ENCODE results near the gene BMP8A. TPM values are rescaled to one million over a fixed set of nuclear protein-coding genes. Genes with fewer than 3 reads are reported as not detected.
A peak's percentile ranks its signal among the peaks of the same experiment; 100 is the strongest.
"Not testable (repeated sequence)": the region's sequence is repeated elsewhere in the genome, so short reads cannot be mapped to it uniquely, and the experiment has no call there.

BMP8A gene
- not detected in 2 replicates for total RNA-seq (2014; rRNA removed)
- 0.11 TPM for polyA plus RNA-seq (2012)

- DNase-seq (ENCODE audit: low read depth) = no peak
These were observed at the start of gene BMP8A for GRCh38 chr1:39491146-39491921. Gene BMP8A, plus strand, starts transcription at chr1:39491636. Its CDS starts 356 bp downstream, at chr1:39491992.

DNA sequence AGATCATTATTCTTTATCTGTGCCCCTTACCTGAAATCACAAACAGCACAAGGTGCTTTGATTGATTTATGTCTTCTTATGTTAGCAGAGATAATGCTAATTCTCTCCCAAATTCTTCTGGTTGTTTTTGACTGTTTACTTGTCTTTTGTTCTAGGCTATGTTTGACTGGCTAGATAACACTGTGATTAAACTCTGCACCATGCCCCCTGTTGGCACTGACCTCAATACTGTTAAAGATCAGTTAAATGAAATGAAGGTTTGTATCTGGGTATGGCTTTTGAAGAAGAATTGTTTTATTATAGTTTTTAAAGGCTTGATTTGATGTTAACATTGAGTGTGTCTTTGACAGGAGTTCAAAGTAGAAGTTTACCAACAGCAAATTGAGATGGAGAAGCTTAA lies 49.6 kb upstream of the BMP8A start:
- DNase-seq (ENCODE audit: low read depth) = no peak

DNA sequence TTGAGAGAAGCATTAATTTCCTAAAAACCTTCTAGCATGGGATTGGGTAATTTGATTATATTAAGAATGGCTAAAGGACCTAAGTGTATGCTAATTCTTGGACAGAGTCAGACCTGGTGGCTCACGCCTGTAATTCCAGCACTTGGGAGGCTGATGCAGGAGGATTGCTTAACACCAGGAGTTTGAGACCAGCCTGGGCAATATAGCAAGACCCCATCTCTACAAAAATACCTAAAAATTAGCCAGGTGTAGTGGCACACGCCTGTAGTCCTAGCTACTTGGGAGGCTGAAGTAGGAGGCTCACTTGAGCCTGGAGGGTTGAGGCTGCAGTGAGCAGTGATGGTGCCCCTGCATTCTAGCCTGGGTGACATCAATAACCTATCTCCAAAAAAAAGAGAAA lies 45.9 kb upstream of the BMP8A start:
- DNase-seq (ENCODE audit: low read depth) = no peak

- DNase-seq (ENCODE audit: low read depth) = no peak
These were observed 44.4 kb upstream of the BMP8A start for GRCh38 chr1:39446986-39447567.

DNA sequence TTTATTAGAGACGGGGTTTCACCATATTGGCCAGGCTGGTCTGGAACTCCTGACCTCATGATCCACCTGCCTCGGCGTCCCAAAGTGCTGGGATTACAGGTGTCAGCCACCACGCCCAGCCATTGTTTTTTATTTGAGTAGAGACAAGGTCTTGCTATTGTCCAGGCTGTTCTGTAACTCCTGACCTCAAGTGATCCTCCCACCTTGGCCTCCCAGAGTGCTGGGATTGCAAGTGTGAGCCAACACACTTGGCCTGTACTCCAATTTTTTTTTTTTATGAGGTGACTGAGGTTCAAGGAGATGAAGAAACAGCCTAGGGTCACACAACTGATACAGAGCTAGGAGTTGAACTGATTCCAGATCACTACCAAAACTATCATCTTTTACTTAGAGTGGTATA lies 41.4 kb upstream of the BMP8A start:
- not testable (repeated sequence) for DNase-seq (ENCODE audit: low read depth)

GRCh38 chr1:39450956-39451606 lies 40.4 kb upstream of the BMP8A start:
- DNase-seq (ENCODE audit: low read depth) = peak; percentile 70

- DNase-seq (ENCODE audit: low read depth) = no peak
These were observed 39.4 kb upstream of the BMP8A start for GRCh38 chr1:39452081-39452480.

GRCh38 chr1:39452540-39452939 lies 38.9 kb upstream of the BMP8A start:
- no peak for DNase-seq (ENCODE audit: low read depth)

GRCh38 chr1:39453603-39454002 lies 37.8 kb upstream of the BMP8A start:
- peak; percentile 24 for DNase-seq (ENCODE audit: low read depth)

DNA sequence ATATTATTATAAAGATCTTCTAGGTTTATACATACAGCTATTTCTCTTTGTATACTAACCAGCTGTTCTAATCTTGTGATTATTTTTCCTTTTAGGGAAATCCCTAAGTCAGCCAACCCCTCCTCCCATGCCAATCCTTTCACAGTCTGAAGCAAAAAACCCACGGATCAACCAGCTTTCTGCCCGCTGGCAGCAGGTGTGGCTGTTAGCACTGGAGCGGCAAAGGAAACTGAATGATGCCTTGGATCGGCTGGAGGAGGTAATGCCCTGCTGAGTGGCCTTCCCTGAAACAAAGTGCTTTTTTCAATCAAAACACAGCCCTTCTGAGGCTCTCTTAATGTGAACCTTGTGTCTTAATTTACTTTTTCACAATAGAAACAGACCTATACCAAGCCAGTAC lies 32.4 kb upstream of the BMP8A start:
- DNase-seq (ENCODE audit: low read depth) = no peak

DNA sequence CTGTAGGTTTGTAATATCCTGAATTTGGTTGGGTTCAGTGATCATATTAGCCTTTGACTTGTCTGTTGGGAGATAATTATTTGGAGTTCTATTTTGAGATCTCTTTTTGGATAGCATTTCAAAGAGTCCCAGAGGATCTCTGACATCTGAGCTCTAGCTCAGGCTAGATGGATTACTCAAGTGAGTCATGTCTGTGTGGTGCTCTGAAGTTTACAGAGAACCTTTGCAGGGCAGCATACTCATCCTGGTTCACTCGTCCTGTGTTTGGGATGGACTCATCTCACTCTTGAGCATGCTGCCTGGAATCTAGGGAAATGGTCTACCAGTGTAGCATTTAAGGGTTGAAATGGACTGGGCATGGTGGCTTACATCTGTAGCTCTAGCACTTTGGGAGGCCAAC lies 29.4 kb upstream of the BMP8A start:
- DNase-seq (ENCODE audit: low read depth) = peak; percentile 88

DNA sequence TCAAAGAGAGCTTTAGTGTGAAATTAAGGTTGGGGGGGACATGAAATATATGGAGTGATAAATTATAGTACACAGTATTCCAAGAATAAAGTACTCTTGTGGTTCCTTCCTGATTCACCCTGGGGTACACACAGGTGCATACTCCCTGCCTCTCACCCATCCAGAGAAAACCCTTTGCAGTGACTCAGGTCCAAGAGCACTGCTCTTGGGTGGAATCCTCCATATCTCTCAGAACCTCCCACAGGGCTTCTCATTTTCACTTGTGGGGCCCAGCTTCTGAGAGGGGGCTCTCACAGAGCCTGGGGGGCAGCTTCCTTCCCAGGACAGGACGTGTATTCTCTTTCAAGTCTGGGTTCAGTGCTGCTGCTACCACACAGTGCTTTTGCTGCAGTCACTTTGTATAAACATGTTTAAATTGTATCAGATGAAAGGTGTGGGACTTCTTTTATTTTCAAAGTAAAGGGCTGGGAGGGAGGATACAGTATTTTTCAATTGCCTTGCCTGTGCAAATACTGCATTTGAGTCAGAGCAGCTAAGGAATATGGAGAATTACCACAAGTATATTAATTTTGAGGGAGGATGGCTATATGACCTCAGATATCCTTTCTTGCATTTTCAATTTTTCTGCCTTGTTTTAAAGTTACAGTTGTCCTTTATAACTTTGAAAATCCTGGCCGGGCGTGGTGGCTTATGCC lies 24.9 kb upstream of the BMP8A start:
- DNase-seq (ENCODE audit: low read depth) = no peak

- DNase-seq (ENCODE audit: low read depth) = not testable (repeated sequence)
These were observed 24.2 kb upstream of the BMP8A start for GRCh38 chr1:39467108-39467720.

DNA sequence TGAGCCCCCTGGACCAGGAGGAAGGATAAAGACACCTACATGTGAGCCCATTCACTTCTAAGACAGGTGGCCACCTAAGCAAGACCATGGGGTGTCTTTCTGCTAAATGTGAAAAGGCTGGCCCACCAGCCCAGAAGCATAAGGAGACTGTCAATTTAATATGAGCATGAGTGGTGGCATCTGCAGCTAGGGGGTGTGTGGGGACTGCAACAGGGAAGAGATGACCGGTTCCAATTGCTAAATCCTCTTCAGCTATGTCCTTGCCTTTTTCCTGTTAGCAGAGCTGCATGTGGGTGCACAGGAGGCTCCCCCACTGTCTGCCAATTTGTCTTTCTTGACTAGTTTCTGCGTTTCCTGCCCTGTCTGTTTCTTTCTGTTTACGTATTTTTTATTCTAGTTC lies 22.3 kb upstream of the BMP8A start:
- DNase-seq (ENCODE audit: low read depth) = no peak

DNA sequence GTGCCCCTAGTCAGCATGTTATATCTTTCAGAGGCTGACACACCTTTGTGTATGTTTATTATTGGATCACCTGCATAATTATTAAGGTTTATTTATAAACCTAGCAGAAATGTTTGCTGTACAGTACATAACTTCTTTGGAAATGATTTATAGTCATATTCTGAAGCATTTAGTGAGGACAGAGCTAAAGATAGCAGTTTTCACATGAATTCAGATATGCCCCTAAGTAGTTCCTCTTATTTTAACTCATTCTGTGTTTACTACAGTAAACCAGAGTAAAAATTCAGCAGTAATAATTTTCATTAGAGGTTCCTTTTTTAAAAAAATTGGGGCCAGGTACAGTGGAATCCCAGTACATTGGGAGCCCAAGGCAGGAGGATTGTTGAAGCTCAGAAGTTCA lies 21.4 kb upstream of the BMP8A start:
- DNase-seq (ENCODE audit: low read depth) = no peak

GRCh38 chr1:39472826-39473225 lies 18.6 kb upstream of the BMP8A start:
- no peak for DNase-seq (ENCODE audit: low read depth)

GRCh38 chr1:39473324-39473723 lies 18.1 kb upstream of the BMP8A start:
- DNase-seq (ENCODE audit: low read depth) = no peak

DNA sequence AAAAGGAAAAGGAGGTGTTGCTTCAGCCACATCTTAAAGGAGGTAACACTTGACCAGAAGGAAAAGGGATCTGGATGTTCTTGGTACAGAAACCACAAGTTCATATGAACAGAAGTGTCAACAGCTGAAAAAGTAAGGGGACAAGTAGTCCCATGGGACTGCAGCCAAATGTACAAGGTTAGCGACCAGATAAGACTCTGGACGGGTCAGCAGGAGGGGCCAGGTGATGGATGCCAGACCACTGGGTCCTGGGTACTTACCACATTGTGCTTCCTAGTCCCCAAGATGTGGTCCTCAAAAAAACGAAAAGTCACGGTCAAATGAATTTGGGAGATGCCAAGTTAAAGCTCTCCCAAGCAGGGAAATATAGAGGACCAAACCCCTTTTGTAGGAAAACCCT lies 16.6 kb upstream of the BMP8A start:
- DNase-seq (ENCODE audit: low read depth) = peak; percentile 41

DNA sequence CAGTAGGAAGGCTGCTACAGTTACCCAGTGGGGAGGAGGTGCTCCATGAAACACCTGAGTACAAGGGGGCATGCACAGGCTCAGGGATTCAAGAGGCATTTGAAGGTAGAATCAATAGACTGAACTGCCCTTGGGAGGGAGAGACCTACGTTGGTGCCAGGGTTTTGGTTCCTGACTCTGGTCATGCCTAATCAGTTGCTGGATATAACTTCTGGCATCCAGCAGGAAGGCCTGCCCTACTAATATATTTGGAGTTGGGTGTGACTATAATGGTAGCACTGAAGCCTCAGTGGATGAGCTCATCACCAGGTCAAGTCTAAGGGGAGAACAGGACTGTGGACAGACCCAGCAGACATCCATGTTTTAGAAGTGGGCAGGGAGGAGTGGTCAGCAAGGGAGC lies 15.9 kb upstream of the BMP8A start:
- DNase-seq (ENCODE audit: low read depth) = not testable (repeated sequence)

- DNase-seq (ENCODE audit: low read depth) = peak; percentile 64
These were observed 13.1 kb upstream of the BMP8A start for GRCh38 chr1:39478126-39478915.

GRCh38 chr1:39481289-39481688 lies 10.1 kb upstream of the BMP8A start:
- no peak for DNase-seq (ENCODE audit: low read depth)

All from LHCN-M2 (cell line).